ENCODE measurements around the gene DBNL. TPM values are rescaled to one million over a fixed set of nuclear protein-coding genes. Genes with fewer than 3 reads are reported as not detected.

DBNL gene
- polyA plus RNA-seq, 1 donor from 2014 or later: 124 TPM

DNA sequence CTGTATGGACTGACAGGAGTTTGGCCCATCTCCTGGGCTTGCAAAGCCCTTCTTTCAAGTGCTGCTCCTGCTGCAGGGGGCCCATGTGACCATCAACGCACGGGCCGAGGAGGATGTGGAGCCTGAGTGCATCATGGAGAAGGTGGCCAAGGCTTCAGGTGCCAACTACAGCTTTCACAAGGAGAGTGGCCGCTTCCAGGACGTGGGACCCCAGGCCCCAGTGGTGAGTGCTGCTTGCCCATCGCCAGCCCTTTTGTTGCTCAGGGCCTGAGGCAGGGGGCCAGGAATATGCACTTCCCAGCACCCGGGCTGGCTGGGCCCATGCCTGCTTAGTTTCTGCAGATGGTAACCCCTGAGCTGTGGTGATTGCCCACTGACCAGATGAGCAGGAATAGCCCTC, 12.2 kb downstream of the DBNL start:
- H3F3A ChIP-seq (ENCODE audit: insufficient read depth, low read length, poor library complexity, severe bottlenecking): no peaks in the 10 kb centered on the region
- H3K9me2 ChIP-seq (ENCODE audit: insufficient read depth, low read length): no peaks in the 10 kb centered on the region
- H3K4me3 ChIP-seq (ENCODE audit: low read length): no peak overlapping the region
- no peak overlapping the region for H3K27ac ChIP-seq (ENCODE audit: low read length)
- H3K9me3 ChIP-seq (ENCODE audit: low read length): peaks cover 6% of the 10 kb centered on the region
- H3K79me2 ChIP-seq (replicated peaks; ENCODE audit: insufficient read depth, low read length): peaks cover 7% of the 10 kb centered on the region
- no peaks in the 10 kb centered on the region for H3K27me3 ChIP-seq (ENCODE audit: insufficient read depth, low read depth, low read length)
- H3K36me3 ChIP-seq (ENCODE audit: insufficient read depth, low read length): peaks cover 16% of the 10 kb centered on the region
- no peaks in the 10 kb centered on the region for H4K20me1 ChIP-seq (ENCODE audit: insufficient read depth)
- H2AFZ ChIP-seq (ENCODE audit: low read depth, low read length): no peak overlapping the region
- no peak overlapping the region for H3K4me2 ChIP-seq (ENCODE audit: low read length)
- no peak for TF ChIP-seq EZH2 (IDR thresholded peaks at IDR 0.05; ENCODE audit: borderline replicate concordance, insufficient read depth, low read length, poor library complexity, severe bottlenecking)
- no peak for TF ChIP-seq TAF1 (IDR thresholded peaks at IDR 0.05; ENCODE audit: low read depth)
- TF ChIP-seq REST (IDR thresholded peaks at IDR 0.05; ENCODE audit: borderline replicate concordance): no peak
- no peak for TF ChIP-seq POLR2AphosphoS5 (IDR thresholded peaks at IDR 0.05)
- no peak for TF ChIP-seq EP300 (conservative IDR thresholded peaks at IDR 0.05; ENCODE audit: poor library complexity, severe bottlenecking)
- no peak for TF ChIP-seq SMC3 (conservative IDR thresholded peaks at IDR 0.05; ENCODE audit: poor library complexity)
- TF ChIP-seq MXI1 (conservative IDR thresholded peaks at IDR 0.05; ENCODE audit: poor library complexity, severe bottlenecking): no peak
- H3K9ac ChIP-seq (ENCODE audit: low read length): no peak overlapping the region

DNA sequence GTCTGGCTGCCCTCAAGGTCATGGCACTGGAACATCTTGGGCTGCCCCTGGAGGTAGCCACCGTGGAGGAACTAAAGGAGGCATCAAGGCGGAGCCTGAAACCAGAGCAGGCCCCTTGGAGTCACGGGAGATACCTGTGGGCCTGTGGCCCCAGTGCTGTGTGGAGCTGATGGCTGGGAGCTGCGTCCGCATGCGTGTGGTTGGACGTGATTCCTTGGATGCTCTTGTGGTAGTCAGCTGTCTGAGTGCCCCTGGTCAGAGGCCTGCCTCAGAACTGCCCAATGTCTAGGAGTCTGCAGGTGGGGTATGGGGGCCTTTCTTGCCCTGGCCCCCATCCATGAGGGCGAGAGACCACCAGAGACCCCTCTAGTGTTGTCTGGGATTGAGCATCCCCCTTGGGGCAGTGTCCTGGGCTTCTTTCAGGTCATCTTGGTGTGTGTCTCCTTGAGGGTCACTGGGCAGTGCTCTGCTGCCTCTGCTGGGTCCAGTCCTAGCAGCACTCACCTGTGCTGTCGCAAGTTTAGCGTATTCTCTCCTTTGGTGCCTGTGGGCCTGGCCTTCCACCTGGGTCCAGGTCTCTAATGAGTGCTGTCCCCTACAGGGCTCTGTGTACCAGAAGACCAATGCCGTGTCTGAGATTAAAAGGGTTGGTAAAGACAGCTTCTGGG, 12.8 kb downstream of the DBNL start:
- H3K9ac ChIP-seq (ENCODE audit: low read length): no peak overlapping the region
- H3K79me2 ChIP-seq (replicated peaks; ENCODE audit: insufficient read depth, low read length): peaks cover 7% of the 10 kb centered on the region
- no peak overlapping the region for H3K4me2 ChIP-seq (ENCODE audit: low read length)
- H3K27me3 ChIP-seq (ENCODE audit: insufficient read depth, low read depth, low read length): no peaks in the 10 kb centered on the region
- H3F3A ChIP-seq (ENCODE audit: insufficient read depth, low read length, poor library complexity, severe bottlenecking): no peaks in the 10 kb centered on the region
- no peak overlapping the region for H3K4me3 ChIP-seq (ENCODE audit: low read length)
- peaks cover 16% of the 10 kb centered on the region for H3K36me3 ChIP-seq (ENCODE audit: insufficient read depth, low read length)
- TF ChIP-seq RAD21 (conservative IDR thresholded peaks at IDR 0.05): no peak
- no peak for TF ChIP-seq SMC3 (conservative IDR thresholded peaks at IDR 0.05; ENCODE audit: poor library complexity)
- no peak overlapping the region for H3K27ac ChIP-seq (ENCODE audit: low read length)
- no peak overlapping the region for H2AFZ ChIP-seq (ENCODE audit: low read depth, low read length)
- peaks cover 6% of the 10 kb centered on the region for H3K9me3 ChIP-seq (ENCODE audit: low read length)
- no peaks in the 10 kb centered on the region for H4K20me1 ChIP-seq (ENCODE audit: insufficient read depth)
- H3K9me2 ChIP-seq (ENCODE audit: insufficient read depth, low read length): no peaks in the 10 kb centered on the region

- no peak for TF ChIP-seq EP300 (conservative IDR thresholded peaks at IDR 0.05; ENCODE audit: poor library complexity, severe bottlenecking)
- TF ChIP-seq EZH2 (IDR thresholded peaks at IDR 0.05; ENCODE audit: borderline replicate concordance, insufficient read depth, low read length, poor library complexity, severe bottlenecking): no peak
- TF ChIP-seq, protein P1, sequence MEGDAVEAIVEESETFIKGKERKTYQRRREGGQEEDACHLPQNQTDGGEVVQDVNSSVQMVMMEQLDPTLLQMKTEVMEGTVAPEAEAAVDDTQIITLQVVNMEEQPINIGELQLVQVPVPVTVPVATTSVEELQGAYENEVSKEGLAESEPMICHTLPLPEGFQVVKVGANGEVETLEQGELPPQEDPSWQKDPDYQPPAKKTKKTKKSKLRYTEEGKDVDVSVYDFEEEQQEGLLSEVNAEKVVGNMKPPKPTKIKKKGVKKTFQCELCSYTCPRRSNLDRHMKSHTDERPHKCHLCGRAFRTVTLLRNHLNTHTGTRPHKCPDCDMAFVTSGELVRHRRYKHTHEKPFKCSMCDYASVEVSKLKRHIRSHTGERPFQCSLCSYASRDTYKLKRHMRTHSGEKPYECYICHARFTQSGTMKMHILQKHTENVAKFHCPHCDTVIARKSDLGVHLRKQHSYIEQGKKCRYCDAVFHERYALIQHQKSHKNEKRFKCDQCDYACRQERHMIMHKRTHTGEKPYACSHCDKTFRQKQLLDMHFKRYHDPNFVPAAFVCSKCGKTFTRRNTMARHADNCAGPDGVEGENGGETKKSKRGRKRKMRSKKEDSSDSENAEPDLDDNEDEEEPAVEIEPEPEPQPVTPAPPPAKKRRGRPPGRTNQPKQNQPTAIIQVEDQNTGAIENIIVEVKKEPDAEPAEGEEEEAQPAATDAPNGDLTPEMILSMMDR (IDR thresholded peaks at IDR 0.05; ENCODE audit: poor library complexity, severe bottlenecking): no peak
- TF ChIP-seq SMC3 (conservative IDR thresholded peaks at IDR 0.05; ENCODE audit: poor library complexity): no peak
- TF ChIP-seq RAD21 (conservative IDR thresholded peaks at IDR 0.05): no peak
- no peak for TF ChIP-seq MXI1 (conservative IDR thresholded peaks at IDR 0.05; ENCODE audit: poor library complexity, severe bottlenecking)
- TF ChIP-seq TAF1 (IDR thresholded peaks at IDR 0.05; ENCODE audit: low read depth): no peak
- no peak for TF ChIP-seq POLR2AphosphoS5 (IDR thresholded peaks at IDR 0.05)
- no peak for TF ChIP-seq REST (IDR thresholded peaks at IDR 0.05; ENCODE audit: borderline replicate concordance)
- Histone ChIP-seq H2AFZ (ENCODE audit: low read depth, low read length) (no peak overlapping the region), H3K79me2 (replicated peaks; ENCODE audit: insufficient read depth, low read length) (peaks cover 7% of the 10 kb centered on the region), H3K9me3 (ENCODE audit: low read length) (peaks cover 6% of the 10 kb centered on the region), H3K27me3 (ENCODE audit: insufficient read depth, low read depth, low read length) (no peaks in the 10 kb centered on the region), H3K36me3 (ENCODE audit: insufficient read depth, low read length) (peaks cover 16% of the 10 kb centered on the region), H4K20me1 (ENCODE audit: insufficient read depth) (no peaks in the 10 kb centered on the region), H3F3A (ENCODE audit: insufficient read depth, low read length, poor library complexity, severe bottlenecking) (no peaks in the 10 kb centered on the region), H3K4me3 (ENCODE audit: low read length) (no peak overlapping the region), H3K9me2 (ENCODE audit: insufficient read depth, low read length) (no peaks in the 10 kb centered on the region), H3K9ac (ENCODE audit: low read length) (no peak overlapping the region), H3K4me2 (ENCODE audit: low read length) (no peak overlapping the region), H3K27ac (ENCODE audit: low read length) (no peak overlapping the region)
These were observed 13.6 kb downstream of the DBNL start for GRCh38 chr7:44057849-44058758.

Data from neural cell (in vitro differentiated cells).